Embryonic facial prominence (tissue), 1 donor: ENCODE measurements around the gene GLIS2.

Source experiments
- DNase-seq: peaks from one replicate; pipeline ENCODE4 v3.0.0-alpha.2; 2016; ENCODE audit errors: extremely low spot score

The GLIS2 gene

GRCh38 chr16:4315186-4316107, at the start of gene GLIS2:
TSS of gene GLIS2 (plus strand) at chr16:4316067. CDS start at chr16:4332281, 16,214 bp downstream.
- DNase-seq, result peak; percentile 62

GRCh38 chr16:4266372-4266771, 49.5 kb upstream of the GLIS2 start:
- DNase-seq, result no peak

- no peak for DNase-seq
These were observed 45.8 kb upstream of the GLIS2 start for GRCh38 chr16:4270091-4270490.

- DNase-seq, result no peak
These were observed 45.3 kb upstream of the GLIS2 start for GRCh38 chr16:4270595-4270994.

GRCh38 chr16:4271176-4272113, 44.4 kb upstream of the GLIS2 start:
- peak; percentile 90 for DNase-seq

GRCh38 chr16:4272114-4272956, 43.5 kb upstream of the GLIS2 start:
- no peak for DNase-seq

GRCh38 chr16:4273858-4274311, 42.0 kb upstream of the GLIS2 start:
- DNase-seq, result no peak

- no peak for DNase-seq
These were observed 40.0 kb upstream of the GLIS2 start for GRCh38 chr16:4275861-4276260.

- no peak for DNase-seq
These were observed 37.8 kb upstream of the GLIS2 start for GRCh38 chr16:4277987-4278513.

GRCh38 chr16:4280625-4281024, 35.2 kb upstream of the GLIS2 start:
- DNase-seq, result no peak

- no peak for DNase-seq
These were observed 32.4 kb upstream of the GLIS2 start for GRCh38 chr16:4283441-4283840.

- no peak for DNase-seq
These were observed 31.9 kb upstream of the GLIS2 start for GRCh38 chr16:4283939-4284338.

GRCh38 chr16:4285167-4285566, 30.7 kb upstream of the GLIS2 start:
- no peak for DNase-seq

- no peak for DNase-seq
These were observed 27.5 kb upstream of the GLIS2 start for GRCh38 chr16:4288148-4288921.

- DNase-seq, result no peak
These were observed 25.5 kb upstream of the GLIS2 start for GRCh38 chr16:4290236-4290830.

GRCh38 chr16:4291699-4292098, 24.2 kb upstream of the GLIS2 start:
- DNase-seq, result no peak

- DNase-seq, result no peak
These were observed 22.6 kb upstream of the GLIS2 start for GRCh38 chr16:4293181-4293716.

- peak; percentile 83 for DNase-seq
These were observed 21.9 kb upstream of the GLIS2 start for GRCh38 chr16:4293822-4294457.

- DNase-seq, result no peak
These were observed 20.3 kb upstream of the GLIS2 start for GRCh38 chr16:4295581-4295980.
